ENCODE measurements around the gene SLC22A23.
A peak's percentile ranks its signal among the peaks of the same experiment; 100 is the strongest.

SLC22A23 gene

DNA sequence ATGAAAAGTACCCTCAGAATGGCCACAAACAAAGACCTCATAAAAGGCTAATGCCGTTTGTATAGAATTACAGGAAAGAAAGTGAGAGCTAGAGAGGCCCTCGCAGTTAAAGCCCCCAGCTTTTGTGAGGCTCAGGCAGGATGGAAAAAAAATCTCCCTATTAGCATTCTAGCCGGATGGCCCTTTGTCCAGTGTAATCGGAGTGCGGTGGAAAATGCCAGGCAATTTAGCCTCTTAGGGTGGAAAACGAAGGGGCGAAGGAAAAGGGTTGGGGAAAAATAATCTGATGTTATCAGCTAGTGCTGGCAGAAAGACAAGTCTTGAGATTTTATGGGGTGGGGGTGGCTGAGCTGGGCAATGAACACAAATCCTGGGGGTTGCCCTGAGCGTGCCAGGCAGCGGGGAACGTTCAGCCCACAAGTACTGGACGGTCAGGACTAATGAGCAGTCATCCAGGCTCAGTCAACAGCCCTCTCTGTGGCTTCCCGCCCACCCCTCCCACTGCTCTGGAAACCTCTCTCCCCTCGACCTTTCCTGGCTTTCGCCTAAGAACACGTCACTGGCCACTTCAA lies 105.7 kb downstream of the SLC22A23 start (continued):
- TF ChIP-seq, protein P1, sequence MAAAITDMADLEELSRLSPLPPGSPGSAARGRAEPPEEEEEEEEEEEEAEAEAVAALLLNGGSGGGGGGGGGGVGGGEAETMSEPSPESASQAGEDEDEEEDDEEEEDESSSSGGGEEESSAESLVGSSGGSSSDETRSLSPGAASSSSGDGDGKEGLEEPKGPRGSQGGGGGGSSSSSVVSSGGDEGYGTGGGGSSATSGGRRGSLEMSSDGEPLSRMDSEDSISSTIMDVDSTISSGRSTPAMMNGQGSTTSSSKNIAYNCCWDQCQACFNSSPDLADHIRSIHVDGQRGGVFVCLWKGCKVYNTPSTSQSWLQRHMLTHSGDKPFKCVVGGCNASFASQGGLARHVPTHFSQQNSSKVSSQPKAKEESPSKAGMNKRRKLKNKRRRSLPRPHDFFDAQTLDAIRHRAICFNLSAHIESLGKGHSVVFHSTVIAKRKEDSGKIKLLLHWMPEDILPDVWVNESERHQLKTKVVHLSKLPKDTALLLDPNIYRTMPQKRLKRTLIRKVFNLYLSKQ (tag by site-specific recombination; IDR thresholded peaks at IDR 0.05; ENCODE audit: borderline replicate concordance): no peak
- TF ChIP-seq ZNF544 (tag by site-specific recombination; IDR thresholded peaks at IDR 0.05): no peak
- no peak for TF ChIP-seq ZNF654 (tag by site-specific recombination; IDR thresholded peaks at IDR 0.05; ENCODE audit: low read depth)
- 0 out of 2 replicates have a peak, but pooled peaks have one; percentile 13 for TF ChIP-seq ZNF366 (tag by site-specific recombination; conservative IDR thresholded peaks at IDR 0.05)
- TF ChIP-seq KLF17 (tag by site-specific recombination; IDR thresholded peaks at IDR 0.05): 0 out of 2 replicates have a peak, but pooled peaks have one; percentile 33
- no peak for TF ChIP-seq ZNF37A (tag by site-specific recombination; IDR thresholded peaks at IDR 0.05)
- TF ChIP-seq ZBTB8A (tag by site-specific recombination; IDR thresholded peaks at IDR 0.05): peak; percentile 60
- TF ChIP-seq, protein P2, sequence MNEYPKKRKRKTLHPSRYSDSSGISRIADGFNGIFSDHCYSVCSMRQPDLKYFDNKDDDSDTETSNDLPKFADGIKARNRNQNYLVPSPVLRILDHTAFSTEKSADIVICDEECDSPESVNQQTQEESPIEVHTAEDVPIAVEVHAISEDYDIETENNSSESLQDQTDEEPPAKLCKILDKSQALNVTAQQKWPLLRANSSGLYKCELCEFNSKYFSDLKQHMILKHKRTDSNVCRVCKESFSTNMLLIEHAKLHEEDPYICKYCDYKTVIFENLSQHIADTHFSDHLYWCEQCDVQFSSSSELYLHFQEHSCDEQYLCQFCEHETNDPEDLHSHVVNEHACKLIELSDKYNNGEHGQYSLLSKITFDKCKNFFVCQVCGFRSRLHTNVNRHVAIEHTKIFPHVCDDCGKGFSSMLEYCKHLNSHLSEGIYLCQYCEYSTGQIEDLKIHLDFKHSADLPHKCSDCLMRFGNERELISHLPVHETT (tag by site-specific recombination; IDR thresholded peaks at IDR 0.05): no peak
- no peak for TF ChIP-seq ZNF404 (tag by site-specific recombination; IDR thresholded peaks at IDR 0.05)
- TF ChIP-seq MYNN (tag by site-specific recombination; IDR thresholded peaks at IDR 0.05; ENCODE audit: borderline replicate concordance): no peak
- no peak for TF ChIP-seq ZBTB48 (tag by site-specific recombination; IDR thresholded peaks at IDR 0.05)
- TF ChIP-seq, protein P3, sequence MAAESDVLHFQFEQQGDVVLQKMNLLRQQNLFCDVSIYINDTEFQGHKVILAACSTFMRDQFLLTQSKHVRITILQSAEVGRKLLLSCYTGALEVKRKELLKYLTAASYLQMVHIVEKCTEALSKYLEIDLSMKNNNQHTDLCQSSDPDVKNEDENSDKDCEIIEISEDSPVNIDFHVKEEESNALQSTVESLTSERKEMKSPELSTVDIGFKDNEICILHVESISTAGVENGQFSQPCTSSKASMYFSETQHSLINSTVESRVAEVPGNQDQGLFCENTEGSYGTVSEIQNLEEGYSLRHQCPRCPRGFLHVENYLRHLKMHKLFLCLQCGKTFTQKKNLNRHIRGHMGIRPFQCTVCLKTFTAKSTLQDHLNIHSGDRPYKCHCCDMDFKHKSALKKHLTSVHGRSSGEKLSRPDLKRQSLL (tag by site-specific recombination; IDR thresholded peaks at IDR 0.05): no peak
- TF ChIP-seq GLI4 (tag by site-specific recombination; IDR thresholded peaks at IDR 0.05): no peak
- TF ChIP-seq OSR2 (tag by site-specific recombination; IDR thresholded peaks at IDR 0.05): 0 out of 2 replicates have a peak, but pooled peaks have one; percentile 8
- peak; percentile 95 for TF ChIP-seq EGR2 (tag by site-specific recombination; IDR thresholded peaks at IDR 0.05; ENCODE audit: low read depth)
- TF ChIP-seq, protein P4, sequence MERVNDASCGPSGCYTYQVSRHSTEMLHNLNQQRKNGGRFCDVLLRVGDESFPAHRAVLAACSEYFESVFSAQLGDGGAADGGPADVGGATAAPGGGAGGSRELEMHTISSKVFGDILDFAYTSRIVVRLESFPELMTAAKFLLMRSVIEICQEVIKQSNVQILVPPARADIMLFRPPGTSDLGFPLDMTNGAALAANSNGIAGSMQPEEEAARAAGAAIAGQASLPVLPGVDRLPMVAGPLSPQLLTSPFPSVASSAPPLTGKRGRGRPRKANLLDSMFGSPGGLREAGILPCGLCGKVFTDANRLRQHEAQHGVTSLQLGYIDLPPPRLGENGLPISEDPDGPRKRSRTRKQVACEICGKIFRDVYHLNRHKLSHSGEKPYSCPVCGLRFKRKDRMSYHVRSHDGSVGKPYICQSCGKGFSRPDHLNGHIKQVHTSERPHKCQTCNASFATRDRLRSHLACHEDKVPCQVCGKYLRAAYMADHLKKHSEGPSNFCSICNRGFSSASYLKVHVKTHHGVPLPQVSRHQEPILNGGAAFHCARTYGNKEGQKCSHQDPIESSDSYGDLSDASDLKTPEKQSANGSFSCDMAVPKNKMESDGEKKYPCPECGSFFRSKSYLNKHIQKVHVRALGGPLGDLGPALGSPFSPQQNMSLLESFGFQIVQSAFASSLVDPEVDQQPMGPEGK (tag by site-specific recombination; IDR thresholded peaks at IDR 0.05): 0 out of 2 replicates have a peak, but pooled peaks have one; percentile 46
- TF ChIP-seq ZNF621 (tag by site-specific recombination; IDR thresholded peaks at IDR 0.05): no peak
- TF ChIP-seq ZNF394 (tag by site-specific recombination; IDR thresholded peaks at IDR 0.05; ENCODE audit: borderline replicate concordance): no peak
- TF ChIP-seq REPIN1 (tag by site-specific recombination; IDR thresholded peaks at IDR 0.05; ENCODE audit: low read depth): no peak
- no peak for TF ChIP-seq ZNF121 (tag by site-specific recombination; IDR thresholded peaks at IDR 0.05)
- TF ChIP-seq ZEB2 (tag by site-specific recombination; IDR thresholded peaks at IDR 0.05): no peak
- TF ChIP-seq ZNF133 (tag by site-specific recombination; IDR thresholded peaks at IDR 0.05): no peak
- TF ChIP-seq FEZF1 (tag by site-specific recombination; IDR thresholded peaks at IDR 0.05): peak; percentile 94
- no peak for TF ChIP-seq SP2 (tag by site-specific recombination; IDR thresholded peaks at IDR 0.05)
- no peak for TF ChIP-seq ELK4 (IDR thresholded peaks at IDR 0.05; ENCODE audit: borderline replicate concordance, low read depth, low read length)
- TF ChIP-seq GLI2 (tag by site-specific recombination; IDR thresholded peaks at IDR 0.05; ENCODE audit: borderline replicate concordance, low read depth): no peak
- TF ChIP-seq ZNF791 (tag by site-specific recombination; IDR thresholded peaks at IDR 0.05): no peak
- TF ChIP-seq ZNF585B (tag by site-specific recombination; IDR thresholded peaks at IDR 0.05): no peak
- TF ChIP-seq ZNF514 (tag by site-specific recombination; IDR thresholded peaks at IDR 0.05): no peak
- TF ChIP-seq ZNF473 (tag by site-specific recombination; IDR thresholded peaks at IDR 0.05): no peak
- TF ChIP-seq SETDB1 (IDR thresholded peaks at IDR 0.05; ENCODE audit: insufficient read length, low read length): no peak
